ENCODE data around the gene NCSTN.

DNA sequence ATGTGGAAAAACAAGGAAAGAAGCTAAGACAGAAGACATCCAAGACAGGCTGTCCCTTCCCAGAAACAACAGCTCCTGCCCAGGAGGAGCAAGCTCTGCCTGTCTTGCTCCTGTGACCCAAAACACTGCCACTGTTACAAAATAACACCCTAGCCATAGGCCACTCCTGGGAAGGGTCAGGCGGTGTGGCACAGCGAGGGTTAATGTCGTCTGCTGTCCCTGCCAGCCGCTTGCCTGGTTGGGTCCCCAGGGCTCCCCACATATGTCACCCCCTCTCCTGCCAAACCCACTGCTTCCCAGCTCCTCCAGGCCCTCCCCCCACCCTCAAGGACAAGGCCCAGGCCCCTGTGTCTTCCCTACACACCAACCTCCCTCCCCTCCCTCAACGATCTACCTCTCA, 19.8 kb downstream of the NCSTN start:
- TF ChIP-seq, protein P1, sequence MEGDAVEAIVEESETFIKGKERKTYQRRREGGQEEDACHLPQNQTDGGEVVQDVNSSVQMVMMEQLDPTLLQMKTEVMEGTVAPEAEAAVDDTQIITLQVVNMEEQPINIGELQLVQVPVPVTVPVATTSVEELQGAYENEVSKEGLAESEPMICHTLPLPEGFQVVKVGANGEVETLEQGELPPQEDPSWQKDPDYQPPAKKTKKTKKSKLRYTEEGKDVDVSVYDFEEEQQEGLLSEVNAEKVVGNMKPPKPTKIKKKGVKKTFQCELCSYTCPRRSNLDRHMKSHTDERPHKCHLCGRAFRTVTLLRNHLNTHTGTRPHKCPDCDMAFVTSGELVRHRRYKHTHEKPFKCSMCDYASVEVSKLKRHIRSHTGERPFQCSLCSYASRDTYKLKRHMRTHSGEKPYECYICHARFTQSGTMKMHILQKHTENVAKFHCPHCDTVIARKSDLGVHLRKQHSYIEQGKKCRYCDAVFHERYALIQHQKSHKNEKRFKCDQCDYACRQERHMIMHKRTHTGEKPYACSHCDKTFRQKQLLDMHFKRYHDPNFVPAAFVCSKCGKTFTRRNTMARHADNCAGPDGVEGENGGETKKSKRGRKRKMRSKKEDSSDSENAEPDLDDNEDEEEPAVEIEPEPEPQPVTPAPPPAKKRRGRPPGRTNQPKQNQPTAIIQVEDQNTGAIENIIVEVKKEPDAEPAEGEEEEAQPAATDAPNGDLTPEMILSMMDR (IDR thresholded peaks at IDR 0.05), result no peak
- TF ChIP-seq POLR2A (IDR thresholded peaks at IDR 0.05), result no peak

Data from Peyer's patch (tissue), 4 donors.